Activated CD4-positive, alpha-beta T cell treated with anti-CD3 and anti-CD28 coated beads, Interleukin-2, amount 50 U/mL, for 1 hour (primary cell): ENCODE measurements around the gene BBIP1.
"Not testable (repeated sequence)": the region's sequence is repeated elsewhere in the genome, so short reads cannot be mapped to it uniquely, and the experiment has no call there.

ENCODE experiments used
- DNase-seq: peaks from one replicate; pipeline ENCODE4 v3.0.0-alpha.2; 2020

Gene BBIP1

DNA sequence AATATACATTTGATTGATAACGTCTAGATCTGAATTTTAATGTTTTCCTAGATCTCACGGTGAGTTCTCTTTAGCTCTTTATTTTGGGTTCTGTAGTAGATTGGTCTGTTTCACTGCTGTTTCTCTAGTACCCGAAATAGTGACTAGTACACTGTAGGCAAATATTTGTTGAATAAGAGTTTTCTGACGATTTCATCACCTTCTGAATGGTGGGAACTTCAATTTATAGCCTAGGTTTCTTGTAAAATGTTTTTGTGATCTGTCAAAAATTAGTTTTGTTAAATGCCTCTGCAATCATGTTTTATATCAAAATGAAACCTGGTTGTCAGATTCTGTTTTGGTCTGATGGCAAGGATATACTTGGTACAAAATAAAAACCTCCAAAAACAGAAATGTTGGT lies 37.1 kb downstream of the BBIP1 start:
- no peak for DNase-seq

DNA sequence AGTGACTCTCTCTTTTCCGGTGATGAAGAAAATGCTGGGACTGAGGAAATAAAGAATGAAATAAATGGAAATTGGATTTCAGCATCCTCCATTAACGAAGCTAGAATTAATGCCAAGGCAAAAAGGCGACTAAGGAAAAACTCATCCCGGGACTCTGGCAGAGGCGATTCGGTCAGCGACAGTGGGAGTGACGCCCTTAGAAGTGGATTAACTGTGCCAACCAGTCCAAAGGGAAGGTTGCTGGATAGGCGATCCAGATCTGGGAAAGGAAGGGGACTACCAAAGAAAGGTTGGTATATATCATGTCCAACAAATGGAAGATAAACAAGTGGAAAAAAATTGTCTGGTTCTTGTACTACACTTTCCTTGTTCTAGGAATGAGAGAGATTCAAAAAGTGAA lies 37.7 kb downstream of the BBIP1 start:
- no peak for DNase-seq

DNA sequence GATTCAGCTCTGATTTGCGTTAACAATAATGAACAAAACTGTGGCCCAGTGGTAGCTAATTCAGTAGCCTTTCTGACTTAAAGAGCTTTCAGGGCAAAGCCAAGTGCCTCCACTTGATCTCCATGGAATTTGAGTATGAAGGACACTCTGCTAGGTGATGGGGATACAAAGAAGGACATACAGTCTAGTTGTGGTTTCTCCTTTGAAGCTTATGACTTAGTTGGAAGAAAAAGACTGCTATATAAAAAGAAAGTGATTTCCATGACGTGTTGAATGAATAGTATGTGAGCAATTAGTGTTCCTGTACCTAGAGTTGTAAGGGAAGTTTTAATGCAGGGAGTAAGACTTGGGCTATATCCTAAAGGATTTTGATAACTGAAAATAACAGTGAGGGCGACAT lies 39.0 kb downstream of the BBIP1 start:
- DNase-seq: no peak

DNA sequence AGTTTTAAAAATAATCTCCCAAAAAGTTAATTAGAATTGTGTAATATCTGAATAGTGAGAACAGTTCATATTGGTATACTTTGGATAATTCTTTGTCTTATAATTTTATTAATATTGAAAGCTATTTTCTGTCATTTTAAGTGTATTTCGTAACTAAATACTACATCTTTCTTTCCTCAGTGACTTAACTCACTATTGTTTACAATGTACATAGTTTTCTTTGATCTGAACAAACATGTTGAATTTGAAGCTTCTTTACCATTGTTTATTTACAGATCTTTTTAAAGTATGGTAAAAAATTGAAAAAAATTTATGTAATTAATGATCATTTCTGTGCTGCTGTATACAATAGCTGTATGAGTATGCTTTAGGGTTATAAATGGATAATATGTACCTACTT lies 42.2 kb downstream of the BBIP1 start:
- no peak for DNase-seq

DNA sequence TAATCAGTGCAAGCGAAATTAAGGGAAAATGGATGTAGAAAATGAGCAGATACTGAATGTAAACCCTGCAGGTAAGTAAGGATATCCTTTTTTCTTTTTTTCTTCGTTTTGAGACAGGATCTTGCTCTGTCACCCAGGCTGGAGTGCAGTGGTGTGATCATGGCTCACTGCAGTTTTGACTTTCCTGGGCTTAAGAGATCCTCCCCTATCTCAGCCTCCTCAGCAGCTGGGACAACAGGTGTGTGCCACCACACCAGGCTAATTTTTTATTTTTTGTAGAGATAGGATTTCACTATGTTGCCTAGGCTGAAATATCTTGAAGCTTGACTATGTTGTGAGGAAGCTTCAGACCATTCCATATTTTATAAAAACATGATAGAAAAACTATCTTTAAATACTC lies 43.0 kb downstream of the BBIP1 start:
- DNase-seq: no peak

DNA sequence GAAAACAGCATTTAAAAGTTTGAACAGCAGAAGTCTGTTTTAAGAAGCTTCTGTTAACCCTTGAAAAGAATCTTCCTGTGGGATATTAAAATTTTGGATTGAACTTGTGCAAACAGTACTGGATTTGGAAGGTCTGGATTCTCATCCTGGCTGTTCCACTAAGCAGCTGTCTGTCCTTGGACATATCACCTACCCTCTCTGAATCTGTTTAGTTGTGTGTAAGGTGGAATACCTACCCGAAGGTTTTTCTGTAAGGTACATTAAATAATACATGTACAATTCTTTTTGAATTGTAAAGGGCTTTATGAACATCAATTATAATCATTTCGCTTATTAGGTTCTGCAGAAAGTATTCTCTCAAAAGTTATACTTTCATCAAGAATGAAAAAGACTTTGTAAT lies 45.0 kb downstream of the BBIP1 start:
- no peak for DNase-seq

DNA sequence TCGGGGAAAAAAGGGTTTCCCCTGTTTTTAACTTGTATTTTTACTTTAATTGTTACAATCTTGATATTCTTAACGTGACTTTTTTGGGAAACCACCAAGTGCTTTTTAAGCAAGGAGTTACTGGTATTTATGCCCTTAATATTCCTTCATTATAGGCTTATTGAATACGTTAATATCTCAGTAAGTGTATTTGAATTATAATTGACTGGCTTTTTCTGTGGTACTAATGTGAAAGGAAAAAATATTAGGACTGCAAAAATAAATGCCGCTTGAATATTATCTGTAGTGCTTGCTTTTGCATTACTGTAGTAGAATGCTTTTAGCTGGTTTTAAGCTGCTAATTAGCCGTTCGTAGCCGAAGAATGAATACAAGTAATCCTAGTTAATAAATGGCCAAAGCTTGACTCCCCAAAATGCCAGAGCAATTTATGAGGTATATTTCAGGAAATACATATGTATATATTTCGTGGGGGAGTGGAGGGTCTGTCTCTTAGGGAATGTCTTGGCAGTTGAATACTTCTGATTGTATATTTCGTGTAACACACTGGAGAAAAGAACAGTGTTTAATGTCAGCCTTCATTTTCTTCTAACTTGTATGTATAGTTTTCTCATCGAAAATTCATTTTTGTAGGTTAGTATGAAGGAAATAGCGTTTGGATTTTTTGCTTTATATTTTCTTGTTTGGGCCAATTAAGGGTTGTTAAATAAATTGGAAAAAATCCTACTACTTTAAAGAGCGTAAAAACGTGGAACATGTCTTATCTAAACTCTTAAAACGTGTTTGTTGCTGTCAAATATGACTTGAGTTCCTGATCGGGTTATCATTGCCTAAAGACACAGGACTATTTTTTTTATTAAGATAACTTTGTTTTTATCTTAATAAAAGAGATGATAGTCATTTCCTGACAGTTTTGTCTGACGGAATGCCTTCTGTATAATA lies 45.7 kb downstream of the BBIP1 start:
- no peak for DNase-seq

DNA sequence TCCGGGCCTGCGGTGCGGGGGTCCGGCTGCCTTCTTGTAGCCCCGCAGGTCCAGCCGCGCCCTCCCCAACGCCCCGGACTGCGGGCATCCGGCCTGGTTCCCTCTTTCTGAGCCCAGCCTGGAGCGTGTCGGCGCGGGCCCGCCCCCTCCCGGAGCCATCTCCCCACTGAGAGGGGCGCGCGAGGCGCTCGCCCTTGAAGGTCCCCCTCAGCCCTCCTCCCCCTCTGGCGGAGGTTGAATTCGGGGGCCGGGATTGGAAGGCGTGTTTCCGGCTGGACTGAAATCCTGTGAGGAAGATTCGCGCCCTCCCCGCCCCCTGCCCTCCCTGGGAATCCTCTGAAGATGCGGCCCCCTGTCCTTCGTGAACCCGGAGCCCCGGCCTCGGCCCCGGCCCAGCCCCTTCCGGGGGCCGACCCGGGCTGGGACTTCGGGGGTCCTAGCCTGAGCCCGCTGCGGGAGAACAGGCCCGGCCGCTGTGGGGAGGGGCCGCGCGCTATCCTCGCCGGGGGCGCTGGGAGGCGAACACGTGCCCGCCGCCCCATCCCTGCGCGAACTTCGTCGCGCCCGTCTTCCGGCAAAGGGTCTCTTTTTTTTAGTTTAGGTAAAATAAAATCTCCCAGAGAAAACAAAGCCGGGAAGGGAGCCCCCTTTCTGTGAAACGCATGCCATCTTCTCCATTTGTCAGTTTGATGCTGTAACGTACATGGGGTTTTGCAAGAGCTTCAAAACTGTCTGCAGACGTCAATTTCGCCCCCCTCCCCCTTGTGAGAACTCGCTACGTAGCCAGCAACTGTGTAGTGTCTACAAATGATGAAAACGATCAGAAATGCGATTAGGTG lies 46.6 kb downstream of the BBIP1 start:
- peak; percentile 84 for DNase-seq

DNA sequence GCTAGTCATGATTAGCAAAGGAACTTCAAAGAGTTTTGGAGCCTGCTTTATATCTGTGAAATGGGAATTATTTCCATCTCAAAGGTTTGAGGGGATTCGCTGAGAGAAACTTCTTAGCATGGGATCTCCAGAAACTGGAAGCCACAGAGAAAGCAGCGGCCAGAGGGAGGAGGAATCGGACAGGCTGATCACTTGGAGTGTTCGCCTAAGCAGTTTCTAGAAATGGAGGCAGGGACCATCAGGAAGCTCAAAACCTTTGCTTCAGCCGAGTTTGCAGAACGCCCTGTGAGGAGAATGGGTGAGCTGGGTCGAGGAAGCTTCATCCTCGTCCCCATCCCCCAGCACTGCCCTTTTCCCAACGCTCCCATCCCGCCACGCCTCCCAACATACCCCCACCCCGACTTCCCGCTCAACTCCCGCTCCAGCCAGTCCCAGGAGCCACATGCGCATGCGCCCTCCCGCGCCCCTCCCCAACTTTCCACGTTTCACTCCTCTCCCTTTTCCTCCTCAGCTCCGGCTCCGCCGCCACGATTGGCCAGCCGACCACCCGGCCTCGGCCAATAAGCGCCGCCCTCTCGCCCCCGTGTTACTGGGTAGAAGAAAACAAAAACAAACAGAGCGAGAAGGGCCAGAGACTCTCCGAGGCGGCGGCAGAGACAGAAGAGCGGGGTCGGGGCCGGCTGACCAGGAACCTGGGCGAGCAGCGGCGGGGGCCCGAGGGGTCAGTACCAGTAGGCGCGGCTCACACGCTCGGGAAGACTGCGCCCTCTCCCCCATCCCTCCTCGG lies 47.5 kb downstream of the BBIP1 start, which contains the start of gene PDCD4:
Gene PDCD4 (plus strand): TSS at position 631 of the 787 bp plus-strand sequence. CDS start 4,100 bp downstream, outside the sequence.
- DNase-seq: peak; percentile 94

DNA sequence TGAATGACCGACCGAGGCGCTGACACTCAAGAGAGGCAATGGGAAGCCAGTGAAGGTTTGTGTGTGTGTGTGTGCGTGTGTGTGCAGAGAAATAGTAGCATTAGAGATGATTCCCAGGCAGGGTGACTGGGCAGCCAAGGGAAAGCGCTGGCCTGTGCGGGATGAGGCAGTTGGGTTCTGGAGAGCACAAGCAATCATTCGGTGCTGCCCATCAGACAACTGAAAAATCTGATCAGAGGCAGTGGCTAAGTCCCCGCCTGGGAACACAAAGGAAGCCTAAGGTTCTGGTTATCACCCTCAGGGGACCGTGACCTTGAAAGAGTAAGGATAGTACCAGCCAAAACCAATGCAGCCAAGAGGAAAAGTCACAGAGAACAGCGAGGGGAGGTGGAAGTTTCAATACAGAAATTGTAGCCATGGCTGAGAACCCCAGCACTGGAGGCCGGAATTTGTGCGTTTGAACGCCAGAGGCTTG lies 48.1 kb downstream of the BBIP1 start:
- DNase-seq: no peak

DNA sequence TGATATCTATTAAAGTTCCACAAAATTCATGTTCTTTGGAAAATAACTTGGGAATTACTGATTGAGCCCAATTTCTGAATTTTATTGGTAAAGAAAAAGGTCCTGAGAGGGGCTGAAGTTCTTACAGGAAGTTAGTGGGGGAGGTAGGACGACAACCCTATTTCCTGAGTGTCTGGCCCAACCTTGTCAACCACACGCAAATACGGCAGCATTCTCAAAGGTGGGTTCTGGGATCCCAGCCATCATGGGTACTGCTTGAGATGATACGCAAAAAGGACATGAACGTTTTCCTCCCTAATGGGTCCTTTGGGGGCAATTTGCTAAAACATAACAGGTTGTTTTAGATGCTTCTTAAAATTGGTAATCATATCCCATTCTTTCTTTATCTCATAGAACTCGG lies 50.0 kb downstream of the BBIP1 start:
- peak; percentile 43 for DNase-seq

DNA sequence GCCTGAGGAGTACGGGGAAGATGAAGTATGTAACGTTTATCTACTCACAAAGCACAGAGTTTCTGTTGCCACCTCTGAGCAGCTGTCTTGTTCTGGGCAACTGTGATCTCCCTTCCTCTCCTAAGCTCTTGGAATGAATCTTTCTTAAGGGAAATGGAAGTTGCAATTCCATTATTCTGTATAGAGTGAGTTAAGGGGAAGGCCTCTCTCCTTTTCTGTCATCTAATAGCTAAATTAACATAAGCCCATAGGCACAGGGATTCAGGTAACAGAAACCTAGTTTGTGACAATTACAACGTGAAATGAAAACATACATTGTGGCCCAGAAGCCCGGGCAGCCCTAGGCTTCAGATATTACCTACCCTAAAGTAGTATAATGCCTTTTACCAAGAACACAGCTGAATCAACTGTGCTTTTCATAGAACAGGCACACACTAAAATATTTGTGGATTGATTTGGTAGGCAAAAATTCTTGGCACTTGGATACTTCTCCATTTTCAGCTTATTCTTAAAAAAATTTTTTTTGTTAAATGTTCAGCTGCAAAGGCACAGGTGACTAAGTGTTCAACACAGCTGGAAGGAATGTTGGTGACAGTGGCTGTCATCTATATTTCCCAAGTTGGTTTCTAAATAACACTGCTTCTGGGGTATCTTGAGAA lies 51.0 kb downstream of the BBIP1 start:
- no peak for DNase-seq

DNA sequence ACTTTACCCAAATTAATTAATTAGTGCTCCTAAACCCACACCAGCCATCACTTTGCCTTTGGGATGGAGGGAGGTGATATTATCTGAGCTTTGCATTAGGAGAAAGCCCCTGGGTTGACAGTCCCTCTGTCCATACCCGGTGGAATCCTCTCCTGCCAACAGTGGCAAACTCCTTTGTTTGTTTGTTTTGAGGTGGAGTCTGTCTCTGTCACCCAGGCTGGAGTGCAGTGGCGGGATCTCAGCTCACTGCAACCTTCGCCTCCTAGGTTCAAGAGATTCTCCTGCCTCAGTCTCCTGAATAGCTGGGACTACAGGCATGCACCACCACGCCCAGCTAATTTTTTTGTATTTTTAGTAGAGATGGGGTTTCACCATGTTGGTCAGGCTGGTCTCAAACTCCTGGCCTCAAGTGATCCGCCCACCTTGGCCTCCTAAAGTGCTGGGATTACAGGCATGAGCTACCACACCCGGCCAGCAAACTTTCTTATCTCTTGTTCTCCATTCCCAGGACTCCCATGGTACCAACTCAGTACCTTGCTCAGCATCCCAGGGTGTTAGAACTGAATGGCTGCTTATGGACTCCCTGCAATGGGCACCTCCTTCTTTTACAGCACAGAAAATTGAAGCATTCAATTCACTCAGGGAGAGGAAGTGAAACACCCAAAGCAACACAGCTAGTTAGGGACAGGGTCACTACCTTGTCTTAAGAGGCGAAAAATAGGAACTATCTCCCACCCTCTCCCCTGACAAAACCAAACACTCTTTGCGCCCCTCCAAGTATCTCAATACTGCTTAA lies 51.8 kb downstream of the BBIP1 start:
- DNase-seq: not testable (repeated sequence)

DNA sequence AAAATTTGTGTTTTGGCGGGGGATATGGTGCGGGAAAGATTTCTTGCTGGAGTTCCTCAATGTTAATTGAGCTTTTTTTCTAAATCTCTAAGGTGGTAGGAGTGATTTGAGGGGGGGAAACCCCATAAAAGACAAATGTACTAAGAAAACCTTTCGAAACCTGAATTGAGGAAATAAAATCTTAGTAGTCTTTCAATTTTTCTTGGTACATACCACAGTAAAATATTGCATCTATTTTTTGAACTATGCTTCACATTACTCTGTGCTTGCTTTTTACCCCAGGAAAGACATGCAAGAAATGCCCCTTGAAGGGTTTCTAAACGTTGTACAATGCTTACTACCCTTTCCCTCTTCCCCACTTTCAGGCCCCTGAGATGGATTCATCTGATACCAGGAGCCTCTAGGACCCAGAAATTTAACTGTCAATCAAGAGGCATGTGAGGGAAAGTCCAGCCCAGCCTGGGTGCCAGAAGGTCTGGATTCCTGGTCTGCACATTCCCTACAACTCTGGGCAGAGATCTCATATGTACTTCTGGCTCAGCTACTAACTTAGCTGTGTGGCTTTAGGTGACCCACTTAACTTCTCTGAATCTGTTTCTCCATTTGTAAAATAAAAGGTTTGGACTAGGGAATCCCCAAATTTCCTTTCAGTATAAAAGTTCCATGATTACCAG lies 53.0 kb downstream of the BBIP1 start:
- DNase-seq: no peak

DNA sequence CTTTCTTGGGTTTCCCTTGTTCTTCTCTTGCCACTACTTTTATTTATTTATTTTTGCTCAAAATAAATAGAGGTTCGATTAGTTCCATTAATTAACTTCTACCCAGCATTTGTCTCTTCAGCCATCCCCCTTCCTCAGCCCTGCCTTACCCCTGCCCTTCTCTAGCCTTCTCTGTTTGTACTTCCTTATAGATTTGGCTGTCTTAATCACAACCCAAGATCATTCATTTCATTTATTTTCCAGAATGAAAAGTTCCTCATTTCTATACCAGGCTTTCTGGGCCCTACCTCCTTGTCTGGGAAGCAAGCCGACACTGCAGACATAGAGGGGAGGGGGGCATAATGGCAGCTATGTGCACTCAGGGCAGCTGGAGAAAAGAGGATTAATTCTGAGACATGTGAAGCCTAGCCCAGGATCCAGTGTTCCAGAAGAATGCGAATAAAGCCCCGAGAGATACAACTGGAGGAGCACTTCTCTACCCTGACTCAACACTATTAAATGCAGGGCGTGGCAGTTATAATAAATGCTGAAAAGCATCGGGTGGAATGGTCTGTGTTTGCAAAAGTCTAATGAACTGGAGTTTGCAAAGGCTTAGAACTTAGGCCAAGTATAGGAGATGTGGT lies 53.7 kb downstream of the BBIP1 start:
- DNase-seq: no peak

DNA sequence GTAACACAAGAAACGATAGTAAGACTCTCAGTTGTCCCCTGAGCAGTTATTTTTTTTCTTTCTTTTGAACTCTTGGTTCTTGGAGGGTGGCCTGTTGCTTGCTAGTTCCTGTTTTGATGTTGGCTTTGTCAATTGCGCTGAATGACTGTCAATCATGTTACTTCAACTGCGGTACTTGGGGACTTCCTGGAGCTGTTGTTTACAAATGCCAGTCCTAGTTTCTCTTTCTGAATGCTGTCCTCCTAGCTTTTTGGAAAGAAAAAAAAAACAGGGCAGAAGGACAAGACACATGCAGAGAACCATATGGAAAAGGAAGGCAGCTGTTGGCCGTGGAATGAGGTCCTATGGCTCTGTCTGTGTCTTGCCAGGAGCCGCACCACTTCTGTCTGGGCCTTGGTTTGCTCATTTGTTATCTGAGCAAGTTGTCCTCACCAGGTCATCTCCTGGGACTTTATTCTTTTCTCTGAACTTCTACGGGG lies 54.3 kb downstream of the BBIP1 start:
- DNase-seq: peak; percentile 33

DNA sequence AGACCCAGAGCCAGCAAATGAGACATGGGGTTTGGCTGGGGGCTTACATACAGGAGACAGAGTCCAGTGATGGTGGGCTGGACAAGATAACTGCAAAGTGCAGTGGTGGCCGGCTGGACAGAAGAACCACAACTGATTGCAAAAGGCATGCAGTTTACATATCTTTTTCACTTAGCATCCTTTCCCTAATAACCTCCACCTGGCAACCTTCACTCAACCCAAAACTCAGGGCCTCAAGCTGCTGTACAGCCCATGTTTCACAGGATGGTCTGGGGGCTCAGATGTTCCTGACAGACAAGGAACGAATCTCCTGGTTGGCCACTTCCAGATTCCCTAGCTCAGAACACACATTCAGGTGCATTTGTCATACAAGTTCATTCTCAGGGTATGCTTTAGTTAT lies 55.0 kb downstream of the BBIP1 start:
- DNase-seq: no peak

DNA sequence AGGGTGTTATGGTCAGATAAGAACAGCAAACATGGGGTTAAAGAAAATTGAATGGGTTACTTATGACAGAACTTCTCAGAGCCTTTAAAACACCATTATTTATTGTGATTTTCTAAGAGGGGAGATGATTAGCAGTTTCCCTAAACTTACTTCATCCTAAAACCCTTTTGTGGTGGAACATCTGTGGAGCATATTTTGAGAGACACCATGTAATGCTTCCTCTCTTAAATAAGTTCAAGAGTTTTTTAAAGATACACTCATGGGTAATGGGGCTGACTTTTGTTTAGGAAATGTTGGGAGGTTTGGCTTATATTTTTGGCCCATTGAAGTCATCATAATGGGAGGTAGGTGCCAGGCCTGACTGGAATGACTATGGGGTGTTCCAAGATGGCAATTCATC lies 55.6 kb downstream of the BBIP1 start:
- DNase-seq: no peak

DNA sequence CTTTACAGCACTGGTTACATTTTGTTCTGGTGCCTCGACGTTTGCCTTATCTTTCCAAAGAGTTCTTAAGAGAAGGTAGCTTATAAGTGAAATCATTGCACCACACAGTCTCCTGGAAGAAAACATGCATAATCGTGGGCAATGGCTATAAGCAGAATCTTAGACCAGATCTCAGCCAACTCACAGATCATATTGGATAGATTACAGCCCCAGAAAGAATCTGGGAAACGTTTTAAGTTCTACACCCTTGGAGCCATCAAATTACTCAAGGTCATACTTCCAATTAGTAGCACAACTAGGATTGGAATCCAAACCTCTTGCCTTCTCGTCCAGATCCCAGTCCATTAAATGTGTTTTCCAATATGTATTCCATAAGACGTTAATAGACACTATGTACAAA lies 56.0 kb downstream of the BBIP1 start:
- DNase-seq: no peak
